GM20000 (cell line): Measurements from ENCODE around the gene FGFRL1.

Experiments used
- DNase-seq: peaks from one replicate; pipeline ENCODE4 v3.0.0; 2012; ENCODE audit warnings: low spot score
- TF ChIP-seq, protein P1 (sequence below): IDR thresholded peaks from 2 replicates; pipeline ENCODE4 v1.5.1; 2012; ENCODE audit warnings: mild to moderate bottlenecking, control low read depth; ENCODE audit errors: extremely low read depth, missing control alignments

The FGFRL1 gene

DNA sequence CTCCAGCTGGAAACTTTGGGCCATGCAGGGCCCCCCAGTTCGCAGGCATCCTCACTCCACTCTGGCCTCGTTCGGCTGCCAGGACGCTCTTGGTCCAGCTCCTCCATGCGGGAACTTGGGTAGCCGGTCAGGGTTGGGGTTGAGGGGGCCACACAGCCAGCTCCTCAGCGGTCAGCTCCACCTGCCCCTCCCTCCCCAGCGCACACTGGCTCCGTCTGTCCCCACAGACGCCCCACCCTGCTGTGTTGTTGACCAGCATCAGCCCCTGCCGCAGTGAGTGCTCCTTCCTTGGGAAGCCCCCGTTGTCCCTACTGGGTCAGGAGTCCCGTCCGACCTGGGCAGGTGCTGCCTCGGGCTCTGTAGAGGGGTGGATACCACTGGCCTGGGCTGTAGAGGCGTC is 5.8 kb downstream of the FGFRL1 start:
- DNase-seq = no peak
- TF ChIP-seq, protein P1, sequence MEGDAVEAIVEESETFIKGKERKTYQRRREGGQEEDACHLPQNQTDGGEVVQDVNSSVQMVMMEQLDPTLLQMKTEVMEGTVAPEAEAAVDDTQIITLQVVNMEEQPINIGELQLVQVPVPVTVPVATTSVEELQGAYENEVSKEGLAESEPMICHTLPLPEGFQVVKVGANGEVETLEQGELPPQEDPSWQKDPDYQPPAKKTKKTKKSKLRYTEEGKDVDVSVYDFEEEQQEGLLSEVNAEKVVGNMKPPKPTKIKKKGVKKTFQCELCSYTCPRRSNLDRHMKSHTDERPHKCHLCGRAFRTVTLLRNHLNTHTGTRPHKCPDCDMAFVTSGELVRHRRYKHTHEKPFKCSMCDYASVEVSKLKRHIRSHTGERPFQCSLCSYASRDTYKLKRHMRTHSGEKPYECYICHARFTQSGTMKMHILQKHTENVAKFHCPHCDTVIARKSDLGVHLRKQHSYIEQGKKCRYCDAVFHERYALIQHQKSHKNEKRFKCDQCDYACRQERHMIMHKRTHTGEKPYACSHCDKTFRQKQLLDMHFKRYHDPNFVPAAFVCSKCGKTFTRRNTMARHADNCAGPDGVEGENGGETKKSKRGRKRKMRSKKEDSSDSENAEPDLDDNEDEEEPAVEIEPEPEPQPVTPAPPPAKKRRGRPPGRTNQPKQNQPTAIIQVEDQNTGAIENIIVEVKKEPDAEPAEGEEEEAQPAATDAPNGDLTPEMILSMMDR = no peak

DNA sequence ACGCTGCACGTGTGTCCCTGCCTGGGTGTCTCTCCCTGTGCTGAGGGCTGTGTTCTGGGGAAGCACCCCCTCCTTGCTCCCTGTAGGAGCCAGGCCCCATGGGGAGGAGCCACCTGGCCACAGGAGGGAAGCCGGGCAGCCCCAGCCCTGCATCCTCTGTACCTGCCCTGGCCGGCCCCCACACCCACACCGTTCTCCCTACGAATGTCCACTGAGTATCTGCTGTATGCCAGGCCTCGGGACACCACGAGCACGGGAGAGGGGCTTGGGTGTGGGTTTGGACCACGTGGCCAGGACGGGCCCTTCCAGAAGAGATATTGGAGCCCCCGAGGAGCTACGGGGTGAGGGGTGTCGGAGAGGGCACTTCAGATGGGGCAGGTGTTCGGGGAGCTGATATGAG is 6.3 kb downstream of the FGFRL1 start:
- no peak for DNase-seq

DNA sequence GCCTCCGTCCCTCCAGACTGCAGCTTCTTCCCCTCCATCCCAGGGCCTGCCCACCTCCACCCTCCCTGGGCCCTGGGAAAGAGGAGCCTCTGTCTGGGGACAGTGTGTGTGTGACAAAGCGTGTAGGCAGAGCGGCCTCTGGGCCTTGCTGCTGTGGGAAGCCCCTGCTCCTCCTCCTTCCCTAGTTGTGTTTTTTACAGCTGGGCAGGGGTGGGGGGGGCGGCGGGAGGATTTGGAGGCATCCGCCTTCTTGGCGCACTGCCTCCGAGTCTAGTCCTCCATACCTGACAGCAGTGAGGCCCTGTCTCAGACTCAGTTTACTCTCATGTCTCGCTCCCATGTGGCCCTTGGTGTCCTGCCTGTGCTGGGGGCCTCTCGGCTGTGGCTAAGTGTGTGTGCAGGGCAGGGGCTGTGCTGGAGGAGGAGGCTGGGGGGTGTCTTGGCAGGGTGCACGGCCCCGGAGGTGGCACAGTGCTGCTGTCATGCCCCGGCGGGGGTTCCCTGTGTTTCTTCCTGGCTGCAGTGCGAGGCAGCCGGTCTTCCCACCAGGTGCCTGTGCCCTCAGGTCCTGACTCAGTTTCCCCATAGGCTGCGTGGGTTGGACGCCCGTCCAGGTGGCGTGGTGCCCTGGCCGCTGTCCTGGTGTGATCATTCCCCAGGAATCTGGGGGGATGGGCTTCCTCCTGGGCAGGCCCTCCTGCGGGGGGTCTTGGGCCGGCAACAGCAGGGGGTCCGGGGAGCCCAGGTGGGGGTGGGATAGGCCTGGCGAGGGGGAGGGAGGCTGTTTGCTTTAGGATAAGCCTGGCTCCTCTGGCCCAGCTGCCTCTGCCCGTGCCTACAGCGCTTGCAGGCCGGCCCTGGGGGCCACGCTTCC is 7.0 kb downstream of the FGFRL1 start:
- DNase-seq = no peak
- TF ChIP-seq, protein P1 = no peak

More for the DNA sequence above, 6.3 kb downstream of the FGFRL1 start:
- TF ChIP-seq, protein P1 = no peak

DNA sequence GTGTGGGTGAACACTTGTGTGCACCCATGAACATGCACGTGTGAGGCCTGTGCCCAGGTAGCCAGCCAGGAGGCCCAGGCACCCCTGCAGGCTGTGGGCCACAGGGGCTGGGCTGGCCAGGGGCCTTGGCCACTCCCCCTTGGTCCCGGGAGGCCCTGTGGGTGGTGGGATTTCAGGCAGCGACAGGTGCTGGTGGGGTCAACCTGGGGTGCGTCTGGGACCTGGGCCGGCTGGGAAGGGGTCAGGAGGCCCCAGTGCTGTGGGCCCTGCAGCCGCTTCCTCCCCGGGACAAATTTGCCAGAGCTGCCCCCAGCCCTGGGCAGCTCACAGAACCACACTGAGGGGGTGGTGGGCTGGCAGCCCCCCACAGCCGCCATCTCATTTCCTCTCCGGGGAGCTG is 7.9 kb downstream of the FGFRL1 start:
- TF ChIP-seq, protein P1 = no peak
- no peak for DNase-seq

DNA sequence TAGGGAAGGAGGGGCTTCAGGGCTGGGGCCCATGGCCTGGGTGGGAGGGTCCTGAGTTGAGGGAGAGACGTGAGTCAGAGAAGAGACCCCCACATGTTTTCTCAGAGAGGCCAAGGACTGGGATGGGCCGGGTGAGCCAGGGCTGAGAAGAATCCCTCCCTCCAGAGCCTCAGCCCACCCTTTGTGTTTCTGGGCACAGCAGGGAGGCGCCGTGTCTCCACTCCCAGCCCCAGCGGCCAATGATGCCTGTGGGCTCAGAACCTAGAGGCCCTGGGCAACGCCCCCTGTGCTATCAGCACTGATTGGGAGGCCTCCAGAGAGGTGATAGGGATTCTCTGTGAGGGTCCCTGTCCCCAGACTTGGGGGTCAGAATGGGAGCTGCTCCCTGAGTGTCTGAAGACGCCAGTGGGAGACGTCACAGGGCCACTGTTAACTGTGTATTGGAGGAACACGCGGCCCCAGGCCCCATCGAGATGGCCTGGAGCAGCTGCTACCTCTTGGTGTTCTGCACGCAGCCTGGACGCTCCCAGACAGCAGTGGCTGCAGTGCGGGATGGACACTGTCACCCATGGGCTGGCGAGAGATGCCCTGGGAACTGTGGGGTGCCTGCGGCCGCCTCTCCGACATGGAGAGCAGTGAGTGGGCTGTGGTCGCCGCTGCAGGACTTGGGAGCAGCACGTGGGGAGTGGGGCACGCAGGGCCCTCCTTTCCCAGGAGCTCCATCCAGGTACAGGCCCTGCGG is 8.5 kb downstream of the FGFRL1 start:
- TF ChIP-seq, protein P1 = no peak
- DNase-seq = no peak

DNA sequence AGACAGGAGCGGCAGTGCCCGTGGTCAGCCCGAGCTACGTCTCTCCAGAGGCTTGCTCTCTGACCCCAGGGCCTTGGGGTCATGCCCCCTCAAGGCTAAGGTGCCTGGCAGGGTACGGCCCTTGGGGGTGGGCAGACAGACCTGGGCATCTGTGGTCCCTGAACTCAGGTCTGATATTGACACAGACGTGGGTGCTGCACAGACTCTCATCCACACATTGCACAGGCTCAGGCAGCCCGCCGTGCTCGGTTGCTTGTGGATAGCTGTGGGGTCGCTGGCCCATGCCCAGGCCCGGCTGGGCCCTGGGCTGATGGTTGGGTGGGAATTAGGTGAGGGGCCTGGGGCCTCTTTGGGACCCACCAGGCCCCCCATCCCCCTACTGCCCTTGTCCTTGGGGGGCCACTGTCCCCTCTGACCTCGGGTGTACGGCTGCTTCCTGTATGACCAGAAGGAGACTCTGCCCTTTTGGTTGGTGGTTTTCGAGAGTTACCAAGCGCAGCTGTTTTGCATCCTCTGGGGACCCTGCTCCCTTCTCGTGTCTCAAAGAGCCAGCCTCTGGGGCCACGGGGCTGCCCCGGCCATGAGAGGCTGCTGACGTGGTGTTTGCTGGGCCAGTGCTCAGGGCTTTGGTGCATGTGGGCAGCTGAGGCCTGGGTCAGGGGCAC is 10.1 kb downstream of the FGFRL1 start:
- DNase-seq = peak; percentile 95
- TF ChIP-seq, protein P1 = no peak
